HG03378 (cell line): ENCODE data around the gene ACADM.
"Not testable (repeated sequence)": the region's sequence is repeated elsewhere in the genome, so short reads cannot be mapped to it uniquely, and the experiment has no call there.

ENCODE experiments used
- ATAC-seq: cut with Tn5 transposase; IDR thresholded peaks from one replicate; pipeline ENCODE4 v1.9.1; 2021; ENCODE audit warnings: mild to moderate bottlenecking, moderate library complexity; ENCODE audit not compliant: unreplicated experiment

ACADM gene

GRCh38 chr1:75733661-75734060 is 9.2 kb downstream of the ACADM start:
- no peak for ATAC-seq

- ATAC-seq: no peak
Measured at GRCh38 chr1:75736016-75736415, 11.5 kb downstream of the ACADM start.

- ATAC-seq: no peak
Measured at GRCh38 chr1:75742047-75742625, 17.6 kb downstream of the ACADM start.

GRCh38 chr1:75745276-75745675 is 20.8 kb downstream of the ACADM start:
- ATAC-seq: peak; percentile 93

- ATAC-seq: not testable (repeated sequence)
Measured at GRCh38 chr1:75757210-75757609, 32.7 kb downstream of the ACADM start.

- not testable (repeated sequence) for ATAC-seq
Measured at GRCh38 chr1:75758543-75758942, 34.0 kb downstream of the ACADM start.

- no peak for ATAC-seq
Measured at GRCh38 chr1:75764057-75764655, 39.6 kb downstream of the ACADM start.

- ATAC-seq: no peak
Measured at GRCh38 chr1:75765697-75766355, 41.3 kb downstream of the ACADM start.

GRCh38 chr1:75768016-75768415 is 43.5 kb downstream of the ACADM start:
- no peak for ATAC-seq

GRCh38 chr1:75770761-75771160 is 46.3 kb downstream of the ACADM start:
- ATAC-seq: no peak

- ATAC-seq: no peak
Measured at GRCh38 chr1:75771978-75772377, 47.5 kb downstream of the ACADM start.

- ATAC-seq: not testable (repeated sequence)
Measured at GRCh38 chr1:75777812-75778211, 53.3 kb downstream of the ACADM start.

GRCh38 chr1:75778694-75779093 is 54.2 kb downstream of the ACADM start:
- ATAC-seq: not testable (repeated sequence)

GRCh38 chr1:75780183-75780582 is 55.7 kb downstream of the ACADM start:
- not testable (repeated sequence) for ATAC-seq

- not testable (repeated sequence) for ATAC-seq
Measured at GRCh38 chr1:75783920-75784319, 59.4 kb downstream of the ACADM start.

GRCh38 chr1:75785320-75785982 is 60.9 kb downstream of the ACADM start:
- ATAC-seq: peak; percentile 20

GRCh38 chr1:75785983-75786853 is 61.7 kb downstream of the ACADM start, which contains the start of gene RABGGTB:
Gene RABGGTB, plus strand, starts transcription at chr1:75786256. Its CDS starts 16 bp downstream, at chr1:75786272.
- peak; percentile 65 for ATAC-seq

GRCh38 chr1:75786901-75787493 is 62.5 kb downstream of the ACADM start:
- no peak for ATAC-seq

GRCh38 chr1:75787524-75787923 is 63.0 kb downstream of the ACADM start:
- no peak for ATAC-seq

GRCh38 chr1:75789988-75790387 is 65.5 kb downstream of the ACADM start:
- no peak for ATAC-seq
